DOHH2 (cell line): ENCODE measurements around the gene KISS1R.

Experiments
- H3F3A ChIP-seq: fragments of 200-600 bp; sonication (generic), shearing (Covaris generic); 2 replicates; pipeline ENCODE4 v1.6.0; 2016; ENCODE audit warnings: antibody characterized with exemption, mild to moderate bottlenecking; ENCODE audit not compliant: control insufficient read depth, insufficient read depth
- H3K27ac ChIP-seq: fragments of 200-600 bp; sonication (generic); 2 replicates; pipeline ENCODE4 v1.5.1; 2014; ENCODE audit warnings: low read depth, mild to moderate bottlenecking, low read length, moderate library complexity
- H3K27me3 ChIP-seq: fragments of 200-600 bp; sonication (generic); 2 replicates; pipeline ENCODE4 v1.6.1; 2014; ENCODE audit warnings: mild to moderate bottlenecking, low read length, mixed read lengths; ENCODE audit not compliant: control insufficient read depth
- H3K36me3 ChIP-seq: fragments of 200-600 bp; sonication (generic); 2 replicates; pipeline ENCODE4 v1.6.1; 2014; ENCODE audit warnings: mild to moderate bottlenecking, low read length, moderate library complexity, mixed read lengths; ENCODE audit not compliant: control insufficient read depth
- H3K4me1 ChIP-seq: fragments of 200-600 bp; sonication (generic); 2 replicates; pipeline ENCODE4 v1.6.1; 2014; ENCODE audit warnings: mild to moderate bottlenecking, low read length, mixed read lengths; ENCODE audit not compliant: control insufficient read depth
- H3K4me2 ChIP-seq: fragments of 200-600 bp; sonication (generic); 2 replicates; pipeline ENCODE4 v1.6.0; 2014; ENCODE audit warnings: mild to moderate bottlenecking, low read length, moderate library complexity
- H3K4me3 ChIP-seq: fragments of 200-600 bp; sonication (generic); 2 replicates; pipeline ENCODE4 v1.5.1; 2014; ENCODE audit warnings: mild to moderate bottlenecking, low read length, mixed read lengths
- H3K79me2 ChIP-seq: fragments of 200-600 bp; sonication (generic); 2 replicates; pipeline ENCODE4 v1.6.1; 2014; ENCODE audit warnings: mild to moderate bottlenecking, low read length, mixed read lengths; ENCODE audit not compliant: control insufficient read depth
- H3K9me2 ChIP-seq: fragments of 200-600 bp; sonication (generic); replicated peaks from 2 replicates; pipeline ENCODE4 v1.6.1; 2014; ENCODE audit warnings: mild to moderate bottlenecking, low read length, mixed read lengths; ENCODE audit not compliant: control insufficient read depth
- H3K9me3 ChIP-seq: fragments of 200-600 bp; sonication (generic); 2 replicates; pipeline ENCODE4 v1.6.1; 2014; ENCODE audit warnings: antibody characterized with exemption, low read length, mixed read lengths; ENCODE audit not compliant: control insufficient read depth, insufficient read depth
- H4K20me1 ChIP-seq: fragments of 200-600 bp; sonication (generic); 2 replicates; pipeline ENCODE4 v1.6.0; 2014; ENCODE audit warnings: low read depth, mild to moderate bottlenecking, antibody characterized with exemption, low read length, moderate library complexity; ENCODE audit not compliant: control insufficient read depth, insufficient read depth
- CTCF ChIP-seq: fragments of 200-600 bp; sonication (generic); IDR thresholded peaks from one replicate; pipeline ENCODE4 v1.5.1; 2014; ENCODE audit warnings: antibody characterized with exemption, mild to moderate bottlenecking, low read depth, low read length; ENCODE audit not compliant: poor library complexity, severe bottlenecking
- EZH2phosphoT487 ChIP-seq: fragments of 200-600 bp; sonication (generic); IDR thresholded peaks from 2 replicates; pipeline ENCODE4 v1.6.1; 2017; ENCODE audit warnings: borderline replicate concordance, mild to moderate bottlenecking, antibody characterized with exemption, low read length, moderate library complexity, mixed read lengths

Gene KISS1R

GRCh38 chr19:887599-887998 is 29.5 kb upstream of the KISS1R start:
- Histone ChIP-seq H3F3A (no peaks in the 10 kb centered on the region), H3K9me2 (no peaks in the 10 kb centered on the region), H3K4me3 (no peak overlapping the region), H3K4me2 (no peak overlapping the region), H3K27me3 (no peaks in the 10 kb centered on the region), H3K79me2 (peaks cover 12% of the 10 kb centered on the region), H3K9me3 (no peaks in the 10 kb centered on the region), H4K20me1 (no peaks in the 10 kb centered on the region), H3K27ac (no peak overlapping the region), H3K4me1 (peaks cover 12% of the 10 kb centered on the region), H3K36me3 (peaks cover 13% of the 10 kb centered on the region)
- TF ChIP-seq CTCF (no peak), EZH2phosphoT487 (no peak)

GRCh38 chr19:888581-889385 is 28.4 kb upstream of the KISS1R start:
- Histone ChIP-seq H3K9me2 (no peaks in the 10 kb centered on the region), H3K27me3 (no peaks in the 10 kb centered on the region), H3K4me3 (no peak overlapping the region), H3K79me2 (peaks cover 12% of the 10 kb centered on the region), H4K20me1 (no peaks in the 10 kb centered on the region), H3K36me3 (peaks cover 13% of the 10 kb centered on the region), H3K4me2 (peak overlapping the region; percentile 16; the same call in 1 of the 2 replicates), H3K27ac (no peak overlapping the region), H3F3A (no peaks in the 10 kb centered on the region), H3K9me3 (no peaks in the 10 kb centered on the region), H3K4me1 (peaks cover 18% of the 10 kb centered on the region)
- TF ChIP-seq EZH2phosphoT487 (no peak), CTCF (no peak)

- Histone ChIP-seq H3K27ac (no peak overlapping the region), H4K20me1 (no peaks in the 10 kb centered on the region), H3F3A (no peaks in the 10 kb centered on the region), H3K27me3 (no peaks in the 10 kb centered on the region), H3K9me2 (no peaks in the 10 kb centered on the region), H3K4me1 (peaks cover 19% of the 10 kb centered on the region), H3K36me3 (peaks cover 13% of the 10 kb centered on the region), H3K4me3 (no peak overlapping the region), H3K9me3 (no peaks in the 10 kb centered on the region), H3K4me2 (no peak overlapping the region), H3K79me2 (peaks cover 12% of the 10 kb centered on the region)
- no peak for TF ChIP-seq EZH2phosphoT487
- no peak for TF ChIP-seq CTCF
These were observed 27.4 kb upstream of the KISS1R start for GRCh38 chr19:889662-890295.
